DOHH2 (cell line): ENCODE measurements around the gene SP6.

Source experiments
- EZH2phosphoT487 ChIP-seq: fragments of 200-600 bp; sonication (generic); IDR thresholded peaks from 2 replicates; pipeline ENCODE4 v1.6.1; 2017; ENCODE audit warnings: borderline replicate concordance, mild to moderate bottlenecking, antibody characterized with exemption, low read length, moderate library complexity, mixed read lengths
- TF ChIP-seq, protein P1 (sequence below): fragments of 200-600 bp; sonication (generic); IDR thresholded peaks from one replicate; pipeline ENCODE4 v1.5.1; 2014; ENCODE audit warnings: antibody characterized with exemption, mild to moderate bottlenecking, low read depth, low read length; ENCODE audit not compliant: poor library complexity, severe bottlenecking

- TF ChIP-seq, protein P1, sequence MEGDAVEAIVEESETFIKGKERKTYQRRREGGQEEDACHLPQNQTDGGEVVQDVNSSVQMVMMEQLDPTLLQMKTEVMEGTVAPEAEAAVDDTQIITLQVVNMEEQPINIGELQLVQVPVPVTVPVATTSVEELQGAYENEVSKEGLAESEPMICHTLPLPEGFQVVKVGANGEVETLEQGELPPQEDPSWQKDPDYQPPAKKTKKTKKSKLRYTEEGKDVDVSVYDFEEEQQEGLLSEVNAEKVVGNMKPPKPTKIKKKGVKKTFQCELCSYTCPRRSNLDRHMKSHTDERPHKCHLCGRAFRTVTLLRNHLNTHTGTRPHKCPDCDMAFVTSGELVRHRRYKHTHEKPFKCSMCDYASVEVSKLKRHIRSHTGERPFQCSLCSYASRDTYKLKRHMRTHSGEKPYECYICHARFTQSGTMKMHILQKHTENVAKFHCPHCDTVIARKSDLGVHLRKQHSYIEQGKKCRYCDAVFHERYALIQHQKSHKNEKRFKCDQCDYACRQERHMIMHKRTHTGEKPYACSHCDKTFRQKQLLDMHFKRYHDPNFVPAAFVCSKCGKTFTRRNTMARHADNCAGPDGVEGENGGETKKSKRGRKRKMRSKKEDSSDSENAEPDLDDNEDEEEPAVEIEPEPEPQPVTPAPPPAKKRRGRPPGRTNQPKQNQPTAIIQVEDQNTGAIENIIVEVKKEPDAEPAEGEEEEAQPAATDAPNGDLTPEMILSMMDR, result no peak
- TF ChIP-seq EZH2phosphoT487, result no peak
These were observed 50.3 kb downstream of the SP6 start for GRCh38 chr17:47800686-47801085.
